ENCODE results near the gene GRIP2. TPM values are rescaled to one million over a fixed set of nuclear protein-coding genes. Genes with fewer than 3 reads are reported as not detected.
A peak's percentile ranks its signal among the peaks of the same experiment; 100 is the strongest.

The GRIP2 gene
- total RNA-seq, 1 experiment from 2014 or later, result not detected

GRCh38 chr3:14507305-14507741, 32.8 kb downstream of the GRIP2 start:
- no peaks in the 10 kb centered on the region for H3K9me3 ChIP-seq (ENCODE audit: low read length)
- peak overlapping the region; percentile 40 for H3K4me2 ChIP-seq (ENCODE audit: low read depth, low read length, poor library complexity, severe bottlenecking)
- no peaks in the 10 kb centered on the region for H4K20me1 ChIP-seq (ENCODE audit: insufficient read depth, low read depth, low read length)
- no peak overlapping the region; the same call in 1 of the 2 replicates for H2AFZ ChIP-seq (ENCODE audit: low read length)
- no peaks in the 10 kb centered on the region for H3K36me3 ChIP-seq (ENCODE audit: insufficient read depth, low read length)
- H3K4me3 ChIP-seq (ENCODE audit: low read length), result no peak overlapping the region
- H3K4me1 ChIP-seq (ENCODE audit: low read length), result peaks cover 27% of the 10 kb centered on the region
- no peaks in the 10 kb centered on the region for H3K79me2 ChIP-seq (ENCODE audit: low read length)
- peak; percentile 68 for DNase-seq
- no peak overlapping the region for H3K27ac ChIP-seq (ENCODE audit: low read length)
- no peaks in the 10 kb centered on the region for H3K27me3 ChIP-seq (ENCODE audit: low read length)
- H3K9ac ChIP-seq (ENCODE audit: low read length), result 0 out of 2 replicates have a peak overlapping the region, but pooled peaks have one; percentile 14
- no peaks in the 10 kb centered on the region for H3K9me2 ChIP-seq (replicated peaks; ENCODE audit: insufficient read depth, low read length)

GRCh38 chr3:14506626-14507304, 33.4 kb downstream of the GRIP2 start:
- H3K27me3 ChIP-seq (ENCODE audit: low read length), result no peaks in the 10 kb centered on the region

GRCh38 chr3:14505803-14506500, 34.2 kb downstream of the GRIP2 start:
- DNase-seq, result no peak
- H3K4me2 ChIP-seq (ENCODE audit: low read depth, low read length, poor library complexity, severe bottlenecking), result no peak overlapping the region
- H3K27me3 ChIP-seq (ENCODE audit: low read length), result no peaks in the 10 kb centered on the region
- H3K9ac ChIP-seq (ENCODE audit: low read length), result no peak overlapping the region
- no peaks in the 10 kb centered on the region for H3K36me3 ChIP-seq (ENCODE audit: insufficient read depth, low read length)
- H3K79me2 ChIP-seq (ENCODE audit: low read length), result no peaks in the 10 kb centered on the region
- H3K4me1 ChIP-seq (ENCODE audit: low read length), result peaks cover 27% of the 10 kb centered on the region
- H3K27ac ChIP-seq (ENCODE audit: low read length), result no peak overlapping the region
- no peak overlapping the region for H3K4me3 ChIP-seq (ENCODE audit: low read length)
- H2AFZ ChIP-seq (ENCODE audit: low read length), result no peak overlapping the region
- no peaks in the 10 kb centered on the region for H4K20me1 ChIP-seq (ENCODE audit: insufficient read depth, low read depth, low read length)
- H3K9me3 ChIP-seq (ENCODE audit: low read length), result no peaks in the 10 kb centered on the region
- H3K9me2 ChIP-seq (replicated peaks; ENCODE audit: insufficient read depth, low read length), result no peaks in the 10 kb centered on the region

More at GRCh38 chr3:14506626-14507304, 33.4 kb downstream of the GRIP2 start:
- peaks cover 27% of the 10 kb centered on the region for H3K4me1 ChIP-seq (ENCODE audit: low read length)
- no peaks in the 10 kb centered on the region for H3K79me2 ChIP-seq (ENCODE audit: low read length)
- H4K20me1 ChIP-seq (ENCODE audit: insufficient read depth, low read depth, low read length), result no peaks in the 10 kb centered on the region
- no peaks in the 10 kb centered on the region for H3K9me2 ChIP-seq (replicated peaks; ENCODE audit: insufficient read depth, low read length)
- H3K9ac ChIP-seq (ENCODE audit: low read length), result no peak overlapping the region
- H3K4me2 ChIP-seq (ENCODE audit: low read depth, low read length, poor library complexity, severe bottlenecking), result no peak overlapping the region
- no peaks in the 10 kb centered on the region for H3K9me3 ChIP-seq (ENCODE audit: low read length)
- no peak overlapping the region for H3K27ac ChIP-seq (ENCODE audit: low read length)
- no peaks in the 10 kb centered on the region for H3K36me3 ChIP-seq (ENCODE audit: insufficient read depth, low read length)
- H2AFZ ChIP-seq (ENCODE audit: low read length), result no peak overlapping the region
- DNase-seq, result no peak
- H3K4me3 ChIP-seq (ENCODE audit: low read length), result no peak overlapping the region

GRCh38 chr3:14505001-14505802, 34.9 kb downstream of the GRIP2 start:
- H3K79me2 ChIP-seq (ENCODE audit: low read length), result no peaks in the 10 kb centered on the region

GRCh38 chr3:14503706-14504065, 36.5 kb downstream of the GRIP2 start:
- no peaks in the 10 kb centered on the region for H3K79me2 ChIP-seq (ENCODE audit: low read length)
- no peak overlapping the region for H3K27ac ChIP-seq (ENCODE audit: low read length)
- H3K9me2 ChIP-seq (replicated peaks; ENCODE audit: insufficient read depth, low read length), result no peaks in the 10 kb centered on the region
- H3K27me3 ChIP-seq (ENCODE audit: low read length), result no peaks in the 10 kb centered on the region
- no peaks in the 10 kb centered on the region for H3K9me3 ChIP-seq (ENCODE audit: low read length)
- H2AFZ ChIP-seq (ENCODE audit: low read length), result no peak overlapping the region
- H4K20me1 ChIP-seq (ENCODE audit: insufficient read depth, low read depth, low read length), result no peaks in the 10 kb centered on the region
- DNase-seq, result no peak
- H3K4me1 ChIP-seq (ENCODE audit: low read length), result peaks cover 15% of the 10 kb centered on the region
- H3K36me3 ChIP-seq (ENCODE audit: insufficient read depth, low read length), result no peaks in the 10 kb centered on the region
- no peak overlapping the region for H3K4me3 ChIP-seq (ENCODE audit: low read length)
- no peak overlapping the region for H3K4me2 ChIP-seq (ENCODE audit: low read depth, low read length, poor library complexity, severe bottlenecking)
- no peak overlapping the region for H3K9ac ChIP-seq (ENCODE audit: low read length)

More at GRCh38 chr3:14505001-14505802, 34.9 kb downstream of the GRIP2 start:
- H3K4me3 ChIP-seq (ENCODE audit: low read length), result no peak overlapping the region
- no peak overlapping the region for H3K9ac ChIP-seq (ENCODE audit: low read length)
- H3K27ac ChIP-seq (ENCODE audit: low read length), result no peak overlapping the region
- H3K4me1 ChIP-seq (ENCODE audit: low read length), result peaks cover 27% of the 10 kb centered on the region
- H3K9me2 ChIP-seq (replicated peaks; ENCODE audit: insufficient read depth, low read length), result no peaks in the 10 kb centered on the region
- no peaks in the 10 kb centered on the region for H3K27me3 ChIP-seq (ENCODE audit: low read length)
- no peak overlapping the region for H2AFZ ChIP-seq (ENCODE audit: low read length)
- no peaks in the 10 kb centered on the region for H3K36me3 ChIP-seq (ENCODE audit: insufficient read depth, low read length)
- H4K20me1 ChIP-seq (ENCODE audit: insufficient read depth, low read depth, low read length), result no peaks in the 10 kb centered on the region
- DNase-seq, result no peak
- no peaks in the 10 kb centered on the region for H3K9me3 ChIP-seq (ENCODE audit: low read length)
- H3K4me2 ChIP-seq (ENCODE audit: low read depth, low read length, poor library complexity, severe bottlenecking), result no peak overlapping the region

- H3K4me1 ChIP-seq (ENCODE audit: low read length), result peaks cover 10% of the 10 kb centered on the region
- DNase-seq, result no peak
- no peaks in the 10 kb centered on the region for H3K79me2 ChIP-seq (ENCODE audit: low read length)
- H3K27ac ChIP-seq (ENCODE audit: low read length), result no peak overlapping the region
- no peak overlapping the region for H3K4me2 ChIP-seq (ENCODE audit: low read depth, low read length, poor library complexity, severe bottlenecking)
- no peak overlapping the region for H2AFZ ChIP-seq (ENCODE audit: low read length)
- no peak overlapping the region for H3K9ac ChIP-seq (ENCODE audit: low read length)
- no peaks in the 10 kb centered on the region for H3K9me2 ChIP-seq (replicated peaks; ENCODE audit: insufficient read depth, low read length)
- no peaks in the 10 kb centered on the region for H4K20me1 ChIP-seq (ENCODE audit: insufficient read depth, low read depth, low read length)
- no peak overlapping the region for H3K4me3 ChIP-seq (ENCODE audit: low read length)
- H3K27me3 ChIP-seq (ENCODE audit: low read length), result no peaks in the 10 kb centered on the region
- no peaks in the 10 kb centered on the region for H3K9me3 ChIP-seq (ENCODE audit: low read length)
- no peaks in the 10 kb centered on the region for H3K36me3 ChIP-seq (ENCODE audit: insufficient read depth, low read length)
These were observed 37.0 kb downstream of the GRIP2 start for GRCh38 chr3:14503033-14503705.

- Histone ChIP-seq H3K9me2 (replicated peaks; ENCODE audit: insufficient read depth, low read length) (no peaks in the 10 kb centered on the region), H3K9ac (ENCODE audit: low read length) (no peak overlapping the region), H3K27ac (ENCODE audit: low read length) (no peak overlapping the region), H3K36me3 (ENCODE audit: insufficient read depth, low read length) (no peaks in the 10 kb centered on the region), H3K9me3 (ENCODE audit: low read length) (no peaks in the 10 kb centered on the region), H3K4me2 (ENCODE audit: low read depth, low read length, poor library complexity, severe bottlenecking) (no peak overlapping the region), H3K4me1 (ENCODE audit: low read length) (peaks cover 6% of the 10 kb centered on the region), H3K4me3 (ENCODE audit: low read length) (no peak overlapping the region), H2AFZ (ENCODE audit: low read length) (no peak overlapping the region), H3K27me3 (ENCODE audit: low read length) (no peaks in the 10 kb centered on the region), H4K20me1 (ENCODE audit: insufficient read depth, low read depth, low read length) (no peaks in the 10 kb centered on the region), H3K79me2 (ENCODE audit: low read length) (no peaks in the 10 kb centered on the region)
- DNase-seq, result no peak
These were observed 37.7 kb downstream of the GRIP2 start for GRCh38 chr3:14502472-14502871.
